Activated gamma-delta T cell (primary cell): ENCODE results near the gene GLDC.
"Not testable (repeated sequence)": the region's sequence is repeated elsewhere in the genome, so short reads cannot be mapped to it uniquely, and the experiment has no call there.

Experiments used
- DNase-seq: peaks from one replicate; lab custom pipeline; 2025; lab: John Stamatoyannopoulos, UW

Gene GLDC

DNA sequence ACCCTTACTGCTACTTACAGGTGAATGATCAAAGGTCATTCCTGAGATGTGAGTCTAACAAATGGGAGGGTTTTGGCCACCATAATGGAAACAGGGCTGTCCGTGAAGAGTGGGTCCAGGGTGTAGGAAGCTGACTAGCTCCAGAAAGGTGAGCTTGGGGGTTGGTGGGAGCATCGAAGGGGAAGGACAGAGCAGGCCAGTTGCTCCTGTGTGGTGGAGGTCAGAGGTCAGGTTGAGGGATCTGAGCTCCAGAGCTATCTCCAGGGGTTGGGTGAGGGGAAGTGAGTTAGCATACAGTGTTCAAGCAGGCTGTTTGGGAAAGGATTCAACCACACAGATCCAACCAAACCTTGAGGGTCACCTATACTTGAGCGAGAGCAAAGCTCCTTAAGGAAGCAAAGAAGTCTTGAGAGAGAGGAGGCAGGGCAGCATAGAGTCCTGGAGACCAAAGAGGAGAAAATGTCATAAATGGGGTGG, 18.7 kb upstream of the GLDC start:
- DNase-seq = no peak

DNA sequence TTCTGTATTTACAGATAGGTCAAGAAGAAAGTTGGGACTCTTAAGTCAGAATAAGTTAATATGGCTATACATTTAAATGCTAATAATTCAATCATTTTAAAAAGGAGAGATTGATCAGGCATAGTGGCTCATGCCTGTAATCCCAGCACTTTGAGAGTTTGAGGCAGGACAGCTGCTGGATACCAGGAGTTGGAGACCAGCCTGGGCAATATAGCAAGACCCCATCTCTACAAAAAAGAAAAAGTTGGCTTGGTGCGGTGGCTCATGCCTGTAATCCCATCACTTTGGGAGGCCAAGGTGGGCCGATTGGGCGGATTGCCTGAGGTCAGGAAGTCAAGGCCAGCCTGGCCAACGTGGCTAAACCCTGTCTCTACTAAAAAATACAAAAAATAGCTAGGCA, 15.0 kb upstream of the GLDC start:
- no peak for DNase-seq

DNA sequence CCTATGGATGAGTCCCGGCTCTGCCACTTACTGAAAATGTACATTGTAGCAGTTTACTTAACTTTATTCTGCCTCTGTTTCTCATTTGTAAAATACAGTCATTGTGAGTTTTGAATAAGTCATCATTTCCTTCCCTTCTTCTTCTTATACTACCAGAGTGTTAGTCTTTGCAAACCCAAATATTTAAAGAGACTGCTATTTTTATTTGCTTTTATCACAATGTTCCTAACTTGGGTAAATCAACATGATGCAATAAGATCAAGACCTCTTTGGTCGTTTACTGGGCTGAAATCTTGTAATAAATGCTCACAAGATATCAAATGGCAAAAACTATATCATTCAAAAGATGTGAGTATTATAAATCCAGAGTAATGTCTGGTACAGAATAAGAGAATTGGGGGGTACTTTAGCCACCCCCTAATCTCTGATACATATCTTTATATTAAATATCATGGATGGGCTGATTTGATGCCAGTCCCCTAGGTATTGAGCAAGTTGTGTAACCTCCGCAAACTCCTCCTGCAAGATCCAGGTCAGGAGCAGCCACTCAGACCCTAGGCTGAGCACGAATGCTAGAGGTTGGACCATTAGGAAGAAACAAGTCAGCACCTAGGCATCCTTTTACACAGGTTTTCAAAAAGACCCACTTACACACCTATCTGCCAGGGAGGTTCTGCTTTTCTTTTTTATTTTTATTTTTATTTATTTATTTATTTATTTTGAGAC, 13.3 kb upstream of the GLDC start:
- DNase-seq = no peak

DNA sequence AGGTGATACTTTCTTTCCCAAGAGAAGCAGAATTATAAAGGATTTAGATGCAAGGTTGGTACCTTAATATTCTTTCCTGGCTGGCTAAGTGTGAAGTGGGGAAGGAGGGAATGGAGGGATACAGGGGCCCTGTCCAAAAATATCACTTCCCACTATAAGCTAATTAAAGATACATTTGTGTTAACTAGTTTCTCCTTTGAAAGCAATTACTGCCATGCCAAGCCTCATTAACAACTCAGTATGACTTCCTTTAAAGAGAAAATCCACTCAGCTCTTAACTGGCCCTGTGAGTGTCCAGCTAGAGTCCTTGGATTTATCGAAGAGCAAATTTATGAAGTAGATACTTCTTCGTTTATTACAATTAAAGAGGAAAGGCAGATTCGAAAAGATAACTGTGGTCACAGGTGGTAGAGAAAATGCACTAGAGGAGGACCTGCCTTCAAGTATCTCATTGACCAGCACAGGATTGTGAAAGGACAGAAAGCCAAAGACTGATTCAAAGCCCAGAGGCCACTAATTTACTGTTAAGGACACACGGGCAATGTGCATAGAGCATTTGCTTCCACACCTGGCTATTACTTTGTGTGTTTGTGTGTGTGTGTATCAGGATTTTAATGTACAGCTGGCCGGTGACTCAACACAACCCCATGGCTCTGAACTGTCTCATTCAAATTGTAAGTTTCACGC, 11.2 kb upstream of the GLDC start:
- DNase-seq = no peak

GRCh38 chr9:6655036-6655435, 9.5 kb upstream of the GLDC start:
- DNase-seq = no peak

GRCh38 chr9:6646293-6646636, 736 bp upstream of the GLDC start:
- no peak for DNase-seq

- not testable (repeated sequence) for DNase-seq
Observed at GRCh38 chr9:6645105-6645354, 499 bp downstream of the GLDC start.

DNA sequence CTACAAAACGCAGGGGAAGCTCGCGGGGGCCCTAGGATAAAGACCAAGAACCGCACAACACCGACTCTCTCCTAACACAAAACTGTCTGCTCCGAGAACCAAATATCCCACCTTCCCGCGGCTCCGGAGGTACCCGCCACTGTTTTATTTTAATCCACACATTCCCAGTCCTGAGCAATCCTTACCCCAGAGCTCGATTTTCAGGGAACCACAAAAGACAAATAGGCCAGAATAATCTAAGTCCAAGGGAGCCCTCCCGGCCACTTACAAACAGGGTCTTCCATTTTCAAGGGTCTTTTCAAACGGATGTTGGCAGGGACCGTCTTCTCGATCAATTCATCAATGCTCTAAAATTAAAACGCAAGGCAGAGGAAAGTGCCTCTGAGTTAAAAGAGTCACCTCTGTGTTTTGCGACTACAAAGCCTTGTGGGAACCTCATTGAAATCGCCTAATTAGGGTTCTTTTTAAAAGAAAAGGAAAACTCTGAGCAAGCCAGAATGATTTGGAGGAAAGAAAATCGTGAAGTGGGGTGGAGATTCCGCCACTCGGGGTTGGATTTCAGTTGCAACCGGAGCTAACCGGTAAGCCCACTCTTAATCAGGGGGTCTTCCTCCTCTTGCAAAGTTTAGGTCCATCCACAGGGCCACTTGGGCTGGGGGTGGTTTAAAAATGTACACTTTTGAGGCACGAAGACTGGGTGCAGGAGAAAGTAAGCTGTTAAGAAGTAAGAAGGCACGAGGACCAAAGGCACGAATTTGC, 1.0 kb downstream of the GLDC start:
- DNase-seq = no peak

GRCh38 chr9:6641961-6642360, 3.6 kb downstream of the GLDC start:
- DNase-seq = no peak

- DNase-seq = no peak
Observed at GRCh38 chr9:6641561-6641960, 4.0 kb downstream of the GLDC start.

DNA sequence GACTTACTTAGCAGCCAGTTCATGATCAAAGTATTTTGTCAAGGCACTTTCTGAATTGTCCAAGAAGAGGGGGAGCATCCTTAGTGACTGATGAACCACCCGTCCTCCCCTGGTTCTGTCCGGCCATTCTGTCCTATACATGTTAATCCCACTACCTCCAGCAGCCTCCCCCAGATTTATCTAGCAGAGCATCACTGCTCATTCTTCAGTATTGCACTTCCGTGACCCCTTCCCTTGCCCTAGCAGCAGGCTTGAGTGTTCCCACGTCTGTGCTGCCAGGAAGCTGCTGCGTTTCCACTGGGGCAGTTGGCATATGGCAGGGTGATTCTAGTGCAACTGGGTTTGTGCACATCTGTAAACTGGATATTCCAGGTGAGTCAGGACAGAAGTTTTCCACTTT, 4.5 kb downstream of the GLDC start:
- no peak for DNase-seq

DNA sequence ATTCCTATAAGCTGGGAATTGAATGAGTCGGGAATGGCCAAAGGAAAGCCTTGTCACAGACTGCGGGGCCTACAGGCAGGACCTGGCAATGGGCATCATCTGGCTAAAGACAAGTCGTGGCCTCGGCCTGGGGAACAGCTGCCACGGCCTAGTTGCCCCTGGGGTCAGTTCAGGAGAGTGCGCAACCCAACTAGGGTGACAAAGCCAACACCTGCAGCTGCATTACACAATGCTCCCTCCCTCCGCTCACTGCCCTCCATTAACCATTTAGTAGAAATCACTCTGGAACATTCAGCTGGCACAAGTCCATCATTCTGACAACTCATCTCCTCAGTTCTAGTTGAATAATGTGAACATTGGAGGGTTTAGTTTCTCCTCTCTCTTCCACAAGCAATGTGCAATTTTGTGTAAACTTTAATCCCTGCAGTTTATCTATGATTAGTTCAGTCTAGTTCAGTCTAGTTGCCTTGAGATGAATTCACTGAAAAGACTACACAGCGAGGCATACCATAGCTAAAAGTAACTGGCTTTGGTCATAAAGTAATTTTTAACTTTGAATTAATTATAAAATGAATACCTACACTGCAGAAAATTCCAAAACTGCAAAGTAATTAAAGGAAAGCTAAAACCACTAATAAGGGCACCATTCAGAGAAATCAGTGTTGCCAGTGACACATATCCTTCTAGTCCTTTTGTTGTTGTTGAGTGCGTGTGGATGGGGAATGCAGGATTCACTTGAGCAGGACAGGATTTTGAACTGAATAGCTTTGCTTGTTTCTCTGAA, 5.1 kb downstream of the GLDC start:
- no peak for DNase-seq

DNA sequence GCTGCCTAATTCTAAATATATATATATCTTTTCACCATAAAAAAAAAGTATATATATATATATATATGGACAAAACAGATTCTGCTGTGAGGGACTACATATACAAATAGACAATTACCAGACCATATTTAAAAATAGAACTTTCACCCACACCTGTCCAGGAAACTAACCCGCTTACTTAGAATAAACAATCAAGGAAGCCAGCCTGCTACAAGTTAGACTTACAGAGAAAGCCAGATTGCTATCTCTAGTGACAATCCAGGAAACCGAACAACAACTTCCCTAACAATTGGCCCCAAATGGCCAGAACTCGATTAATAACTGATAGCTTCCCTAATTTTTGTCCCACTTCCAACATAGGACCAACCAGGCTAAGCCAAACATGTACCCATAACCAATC, 5.9 kb downstream of the GLDC start:
- no peak for DNase-seq

GRCh38 chr9:6634444-6634843, 11.1 kb downstream of the GLDC start:
- DNase-seq = no peak

- DNase-seq = no peak
Observed at GRCh38 chr9:6633378-6633777, 12.2 kb downstream of the GLDC start.

- DNase-seq = no peak
Observed at GRCh38 chr9:6632516-6633183, 12.9 kb downstream of the GLDC start.

- no peak for DNase-seq
Observed at GRCh38 chr9:6631207-6631512, 14.4 kb downstream of the GLDC start.

DNA sequence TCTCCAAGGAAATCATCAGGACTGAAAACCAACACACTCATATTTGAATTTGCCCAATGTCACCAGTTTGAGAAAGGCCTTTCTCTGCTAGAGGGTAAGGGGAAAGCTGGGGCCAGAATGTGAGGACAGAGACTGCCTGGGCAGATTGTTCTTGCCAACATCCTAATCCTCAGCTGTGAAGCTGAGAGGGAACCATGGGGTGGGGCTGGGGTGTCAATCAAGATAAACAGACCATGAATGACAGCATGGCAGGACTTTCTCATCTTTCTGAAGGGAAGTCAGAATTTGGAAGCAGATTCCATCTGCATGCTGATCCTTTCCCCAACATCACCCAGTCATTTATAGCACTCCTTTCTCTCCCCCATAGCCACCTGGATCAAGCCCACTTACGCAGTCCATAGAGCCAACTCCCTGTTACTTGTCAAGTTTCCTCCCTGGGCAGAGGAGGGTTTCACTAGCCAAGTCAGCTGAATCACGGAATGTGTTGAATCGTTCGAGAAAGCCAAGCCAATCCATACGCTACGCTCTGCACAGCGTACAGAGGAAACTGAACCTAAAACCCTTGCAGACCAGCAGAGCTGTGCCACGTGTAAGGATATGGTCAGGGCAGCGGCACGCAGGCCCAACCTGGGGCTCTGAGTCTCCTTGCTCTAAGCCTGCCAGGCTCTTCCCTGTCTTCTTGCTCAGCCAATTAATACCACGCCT, 14.9 kb downstream of the GLDC start:
- no peak for DNase-seq

GRCh38 chr9:6628704-6629103, 16.8 kb downstream of the GLDC start:
- no peak for DNase-seq

GRCh38 chr9:6625363-6625762, 20.2 kb downstream of the GLDC start:
- DNase-seq = no peak

GRCh38 chr9:6622784-6623183, 22.7 kb downstream of the GLDC start:
- DNase-seq = not testable (repeated sequence)

DNA sequence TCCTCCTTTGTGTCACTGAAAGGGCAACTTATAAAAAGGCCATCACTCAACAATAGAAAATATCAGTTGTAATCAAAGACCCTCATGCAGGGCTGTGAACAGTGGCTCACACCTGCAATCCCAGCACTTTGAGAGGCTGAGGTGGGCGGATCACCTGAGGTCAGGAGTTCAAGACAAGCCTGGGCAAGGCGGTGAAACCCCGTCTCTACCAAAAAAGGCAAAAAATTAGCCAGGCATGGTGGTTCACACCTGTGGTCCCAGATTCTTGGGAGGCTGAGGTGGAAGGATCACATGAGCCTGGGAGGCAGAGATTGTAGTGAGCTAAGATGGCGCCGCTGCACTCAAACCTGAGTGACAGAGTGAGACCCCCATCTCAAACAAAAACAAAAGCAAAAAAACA, 24.7 kb downstream of the GLDC start:
- DNase-seq = no peak
